Lower leg skin (tissue), 4 donors: ENCODE results near the gene LRRC8B. TPM values are rescaled to one million over a fixed set of nuclear protein-coding genes. Genes with fewer than 3 reads are reported as not detected.
"Not testable (repeated sequence)": the region's sequence is repeated elsewhere in the genome, so short reads cannot be mapped to it uniquely, and the experiment has no call there.

Experiments used
- DNase-seq, 2 donors: peaks; one replicate each; pipeline ENCODE4 v3.0.0-alpha.2; 2019; ENCODE audit warnings: low spot score in 2 of 2
- H3K4me3 ChIP-seq: fragments of 200-600 bp; sonication (generic); 2 replicates; pipeline ENCODE4 v1.5.1; 2017; ENCODE audit warnings: mild to moderate bottlenecking, low read depth; ENCODE audit not compliant: poor library complexity, severe bottlenecking
- POLR2A ChIP-seq, 2 donors: fragments of 450-650 bp; IDR thresholded peaks; one replicate each; pipeline ENCODE4 v1.6.1; 2016 to 2017; ENCODE audit warnings: antibody characterized with exemption in 2 of 2, mild to moderate bottlenecking in 1 of 2, moderate library complexity in 1 of 2
- WGBS, 2 donors: methylation state at CpG; one replicate each; pipeline ENCODE4 v1.1.5; 2018; 5-methylcytosine and 5-hydroxymethylcytosine counted together
- intact Hi-C: fragments of 100-400 bp; cut with DNase I; formaldehyde crosslinking; loops from one replicate; pipeline ENCODE4 v1.15.0; 2023; ENCODE audit warnings: low total_unique reads
- total RNA-seq, 4 donors: library from RNA; depleted of rRNA; stranded (reverse); fragments of >200 nt; gene quantifications; one replicate each; pipeline ENCODE4 v1.1.0, GENCODE V29; 2016
- TF ChIP-seq, protein P1 (sequence below), 3 donors: fragments of 450-650 bp; IDR thresholded peaks; one replicate each; pipeline ENCODE4 v1.5.1; 2016; ENCODE audit warnings: antibody characterized with exemption in 3 of 3, mild to moderate bottlenecking in 3 of 3, moderate library complexity in 2 of 3

The LRRC8B gene
- total RNA-seq, 4 donors from 2014 or later = 12.2 to 26.2 (median 13.1) TPM

GRCh38 chr1:89584781-89585180 lies 60.2 kb downstream of the LRRC8B start:
- TF ChIP-seq, protein P1, sequence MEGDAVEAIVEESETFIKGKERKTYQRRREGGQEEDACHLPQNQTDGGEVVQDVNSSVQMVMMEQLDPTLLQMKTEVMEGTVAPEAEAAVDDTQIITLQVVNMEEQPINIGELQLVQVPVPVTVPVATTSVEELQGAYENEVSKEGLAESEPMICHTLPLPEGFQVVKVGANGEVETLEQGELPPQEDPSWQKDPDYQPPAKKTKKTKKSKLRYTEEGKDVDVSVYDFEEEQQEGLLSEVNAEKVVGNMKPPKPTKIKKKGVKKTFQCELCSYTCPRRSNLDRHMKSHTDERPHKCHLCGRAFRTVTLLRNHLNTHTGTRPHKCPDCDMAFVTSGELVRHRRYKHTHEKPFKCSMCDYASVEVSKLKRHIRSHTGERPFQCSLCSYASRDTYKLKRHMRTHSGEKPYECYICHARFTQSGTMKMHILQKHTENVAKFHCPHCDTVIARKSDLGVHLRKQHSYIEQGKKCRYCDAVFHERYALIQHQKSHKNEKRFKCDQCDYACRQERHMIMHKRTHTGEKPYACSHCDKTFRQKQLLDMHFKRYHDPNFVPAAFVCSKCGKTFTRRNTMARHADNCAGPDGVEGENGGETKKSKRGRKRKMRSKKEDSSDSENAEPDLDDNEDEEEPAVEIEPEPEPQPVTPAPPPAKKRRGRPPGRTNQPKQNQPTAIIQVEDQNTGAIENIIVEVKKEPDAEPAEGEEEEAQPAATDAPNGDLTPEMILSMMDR (IDR thresholded peaks at IDR 0.05) = no peak
- no peak for TF ChIP-seq POLR2A (IDR thresholded peaks at IDR 0.05)
- no peak overlapping the region for H3K4me3 ChIP-seq
- DNase-seq = no peak
- intact Hi-C loops = no loop called here
- 78 to 83% methylated on average over 3 of the region's 3 CpGs for WGBS, 2 donors

- intact Hi-C loops = no loop called here
- 89 to 94% methylated on average over 4 of the region's 4 CpGs for WGBS, 2 donors
- no peak overlapping the region for H3K4me3 ChIP-seq
- TF ChIP-seq, protein P1 (IDR thresholded peaks at IDR 0.05) = no peak
- no peak for TF ChIP-seq POLR2A (IDR thresholded peaks at IDR 0.05)
- no peak for DNase-seq
Observed at GRCh38 chr1:89587729-89588161, 63.1 kb downstream of the LRRC8B start.

GRCh38 chr1:89588480-89588879 lies 63.9 kb downstream of the LRRC8B start:
- no peak for DNase-seq
- TF ChIP-seq, protein P1 (IDR thresholded peaks at IDR 0.05) = no peak
- no peak for TF ChIP-seq POLR2A (IDR thresholded peaks at IDR 0.05)
- 97 to 100% methylated on average over 1 of the region's 1 CpG for WGBS, 2 donors
- intact Hi-C loops = no loop called here
- H3K4me3 ChIP-seq = no peak overlapping the region

DNA sequence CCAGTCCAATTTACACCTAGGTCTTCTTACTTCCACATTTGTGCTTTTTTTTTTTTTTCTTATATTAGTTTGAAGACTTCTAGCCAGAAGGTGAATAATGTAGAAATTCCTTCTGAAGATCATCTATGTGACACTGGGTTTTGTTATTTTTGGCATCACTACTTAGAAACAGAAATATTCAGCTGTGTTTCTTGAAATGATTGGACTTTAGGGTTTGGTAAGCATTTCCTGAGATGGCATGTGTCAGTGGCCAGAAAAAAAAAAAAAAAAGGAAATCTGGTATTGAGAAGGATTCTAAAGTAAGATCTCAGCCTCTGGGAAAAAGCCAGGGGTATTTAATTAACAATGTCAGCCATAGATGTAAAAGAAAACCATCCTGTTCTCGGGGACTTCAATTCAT lies 64.9 kb downstream of the LRRC8B start:
- intact Hi-C loops = no loop called here
- TF ChIP-seq, protein P1 (IDR thresholded peaks at IDR 0.05) = no peak
- no peak for TF ChIP-seq POLR2A (IDR thresholded peaks at IDR 0.05)
- no peak overlapping the region for H3K4me3 ChIP-seq
- WGBS, 2 donors = 71 to 90% methylated on average over 1 of the region's 1 CpG
- DNase-seq = no peak

DNA sequence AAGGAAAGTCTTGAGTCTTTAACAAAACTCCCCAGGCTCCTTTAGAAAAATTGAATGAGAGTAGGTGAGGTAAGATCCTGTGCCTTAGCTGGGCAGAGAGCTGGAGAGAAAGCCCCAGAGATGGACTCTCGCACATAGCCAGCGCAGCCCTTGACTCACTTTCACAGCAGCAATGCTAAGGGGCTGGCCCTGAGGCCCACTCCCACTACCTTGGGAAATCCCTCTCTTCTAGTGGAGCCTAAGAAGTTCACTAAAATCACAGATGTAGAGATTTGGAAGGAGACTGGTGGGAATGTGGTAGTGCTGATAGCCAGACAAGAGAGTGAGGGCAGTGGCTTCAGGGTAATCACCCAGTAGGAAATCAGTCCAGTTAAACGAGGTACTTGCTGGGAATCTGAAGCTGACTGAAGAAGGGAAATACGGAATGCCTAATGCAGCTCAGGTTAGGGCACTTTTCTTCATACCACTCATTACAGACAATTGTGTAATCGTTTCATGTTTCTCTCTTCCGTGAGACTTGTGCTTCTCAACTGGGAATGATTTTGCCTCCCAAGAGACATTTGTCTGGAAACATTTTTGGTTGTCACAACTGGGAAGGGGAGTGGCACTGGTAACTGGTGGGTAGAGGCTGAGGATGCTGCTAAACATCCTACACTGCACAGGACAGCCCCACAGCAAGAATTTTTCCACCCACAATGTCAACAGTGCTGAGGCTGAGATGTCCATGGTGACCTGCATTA lies 65.9 kb downstream of the LRRC8B start:
- H3K4me3 ChIP-seq = no peak overlapping the region
- no peak for TF ChIP-seq POLR2A (IDR thresholded peaks at IDR 0.05)
- TF ChIP-seq, protein P1 (IDR thresholded peaks at IDR 0.05) = no peak
- intact Hi-C loops = no loop called here
- DNase-seq = no peak
- WGBS, 2 donors = 70 to 71% methylated on average over 6 of the region's 6 CpGs

DNA sequence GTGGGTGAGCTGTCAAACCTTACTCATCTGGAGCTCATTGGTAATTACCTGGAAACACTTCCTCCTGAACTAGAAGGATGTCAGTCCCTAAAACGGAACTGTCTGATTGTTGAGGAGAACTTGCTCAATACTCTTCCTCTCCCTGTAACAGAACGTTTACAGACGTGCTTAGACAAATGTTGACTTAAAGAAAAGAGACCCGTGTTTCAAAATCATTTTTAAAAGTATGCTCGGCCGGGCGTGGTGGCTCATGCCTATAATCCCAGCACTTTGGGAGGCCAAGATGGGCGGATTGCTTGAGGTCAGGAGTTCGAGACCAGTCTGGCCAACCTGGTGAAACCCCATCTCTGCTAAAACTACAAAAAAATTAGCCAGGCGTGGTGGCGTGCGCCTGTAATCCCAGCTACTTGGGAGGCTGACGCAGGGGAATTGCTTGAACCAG lies 68.3 kb downstream of the LRRC8B start:
- H3K4me3 ChIP-seq, intact Hi-C loops, DNase-seq: not testable (repeated sequence)
- 86 to 87% methylated on average over 13 of the region's 13 CpGs for WGBS, 2 donors
